ENCODE data around the gene GPD1L. TPM values are rescaled to one million over a fixed set of nuclear protein-coding genes. Genes with fewer than 3 reads are reported as not detected.
A peak's percentile ranks its signal among the peaks of the same experiment; 100 is the strongest.
"Not testable (repeated sequence)": the region's sequence is repeated elsewhere in the genome, so short reads cannot be mapped to it uniquely, and the experiment has no call there.

Gene GPD1L
- total RNA-seq, 2 donors from 2014 or later = 7.6 to 18.8 TPM

- not testable (repeated sequence) for H3K27me3 Mint-ChIP-seq
- peak overlapping the region; percentile 86 for H3K4me3 Mint-ChIP-seq
- H3K4me1 Mint-ChIP-seq = peaks cover 54% of the 10 kb centered on the region
Observed at GRCh38 chr3:32114546-32115386, 8.3 kb downstream of the GPD1L start.

GRCh38 chr3:32117320-32117719, 10.9 kb downstream of the GPD1L start:
- peaks cover 42% of the 10 kb centered on the region for H3K4me1 Mint-ChIP-seq
- ATAC-seq (replicated peaks) = no peak

More at GRCh38 chr3:32114546-32115386, 8.3 kb downstream of the GPD1L start:
- not testable (repeated sequence) for H3K9me3 Mint-ChIP-seq
- ATAC-seq (replicated peaks) = peak; percentile 58
- Mint-ChIP-seq H3K36me3 (ENCODE audit: low read depth) (peaks cover 14% of the 10 kb centered on the region), H3K27ac (peak overlapping the region; percentile 89)

GRCh38 chr3:32118215-32118614, 11.8 kb downstream of the GPD1L start:
- H3K4me1 Mint-ChIP-seq = peaks cover 42% of the 10 kb centered on the region
- no peak for ATAC-seq (replicated peaks)
- peaks cover 14% of the 10 kb centered on the region for H3K36me3 Mint-ChIP-seq (ENCODE audit: low read depth)
- no peaks in the 10 kb centered on the region for H3K9me3 Mint-ChIP-seq
- no peak overlapping the region for H3K27ac Mint-ChIP-seq
- no peaks in the 10 kb centered on the region for H3K27me3 Mint-ChIP-seq
- no peak overlapping the region for H3K4me3 Mint-ChIP-seq

More at GRCh38 chr3:32117320-32117719, 10.9 kb downstream of the GPD1L start:
- H3K27me3 Mint-ChIP-seq = no peaks in the 10 kb centered on the region
- H3K4me3 Mint-ChIP-seq = no peak overlapping the region
- no peaks in the 10 kb centered on the region for H3K9me3 Mint-ChIP-seq
- H3K27ac Mint-ChIP-seq = no peak overlapping the region
- peaks cover 14% of the 10 kb centered on the region for H3K36me3 Mint-ChIP-seq (ENCODE audit: low read depth)

- H3K36me3 Mint-ChIP-seq (ENCODE audit: low read depth) = no peaks in the 10 kb centered on the region
Observed at GRCh38 chr3:32120471-32120870, 14.1 kb downstream of the GPD1L start.

GRCh38 chr3:32121137-32121536, 14.7 kb downstream of the GPD1L start:
- Mint-ChIP-seq H3K4me1 (peaks cover 28% of the 10 kb centered on the region), H3K27me3 (no peaks in the 10 kb centered on the region), H3K27ac (no peak overlapping the region), H3K4me3 (no peak overlapping the region), H3K36me3 (ENCODE audit: low read depth) (no peaks in the 10 kb centered on the region), H3K9me3 (no peaks in the 10 kb centered on the region)
- no peak for ATAC-seq (replicated peaks)

More at GRCh38 chr3:32120471-32120870, 14.1 kb downstream of the GPD1L start:
- Mint-ChIP-seq H3K4me3 (no peak overlapping the region), H3K9me3 (no peaks in the 10 kb centered on the region), H3K27ac (no peak overlapping the region), H3K27me3 (no peaks in the 10 kb centered on the region), H3K4me1 (peaks cover 26% of the 10 kb centered on the region)
- no peak for ATAC-seq (replicated peaks)

- Mint-ChIP-seq H3K36me3 (ENCODE audit: low read depth) (peaks cover 3% of the 10 kb centered on the region), H3K4me1 (peaks cover 19% of the 10 kb centered on the region), H3K27ac (no peak overlapping the region), H3K9me3 (no peaks in the 10 kb centered on the region), H3K27me3 (no peaks in the 10 kb centered on the region), H3K4me3 (no peak overlapping the region)
- ATAC-seq (replicated peaks) = no peak
Observed at GRCh38 chr3:32123620-32124019, 17.2 kb downstream of the GPD1L start.

GRCh38 chr3:32125012-32125411, 18.6 kb downstream of the GPD1L start:
- Mint-ChIP-seq H3K9me3 (no peaks in the 10 kb centered on the region), H3K36me3 (ENCODE audit: low read depth) (peaks cover 7% of the 10 kb centered on the region), H3K4me1 (peaks cover 8% of the 10 kb centered on the region), H3K4me3 (no peak overlapping the region), H3K27me3 (no peaks in the 10 kb centered on the region), H3K27ac (no peak overlapping the region)
- ATAC-seq (replicated peaks) = no peak

GRCh38 chr3:32126305-32127015, 20.0 kb downstream of the GPD1L start:
- H3K36me3 Mint-ChIP-seq (ENCODE audit: low read depth) = peaks cover 22% of the 10 kb centered on the region
- peaks cover 8% of the 10 kb centered on the region for H3K4me1 Mint-ChIP-seq
- H3K9me3 Mint-ChIP-seq = no peaks in the 10 kb centered on the region
- ATAC-seq (replicated peaks) = no peak
- no peak overlapping the region for H3K27ac Mint-ChIP-seq
- H3K4me3 Mint-ChIP-seq = no peak overlapping the region
- H3K27me3 Mint-ChIP-seq = no peaks in the 10 kb centered on the region

GRCh38 chr3:32127219-32127826, 20.9 kb downstream of the GPD1L start:
- ATAC-seq (replicated peaks) = no peak
- Mint-ChIP-seq H3K4me1 (peaks cover 8% of the 10 kb centered on the region), H3K9me3 (no peaks in the 10 kb centered on the region), H3K36me3 (ENCODE audit: low read depth) (peaks cover 25% of the 10 kb centered on the region), H3K27me3 (no peaks in the 10 kb centered on the region), H3K27ac (no peak overlapping the region), H3K4me3 (no peak overlapping the region)

- H3K27ac Mint-ChIP-seq = no peak overlapping the region
- H3K27me3 Mint-ChIP-seq = no peaks in the 10 kb centered on the region
- peaks cover 5% of the 10 kb centered on the region for H3K4me1 Mint-ChIP-seq
- no peaks in the 10 kb centered on the region for H3K9me3 Mint-ChIP-seq
- peaks cover 25% of the 10 kb centered on the region for H3K36me3 Mint-ChIP-seq (ENCODE audit: low read depth)
- H3K4me3 Mint-ChIP-seq = no peak overlapping the region
- no peak for ATAC-seq (replicated peaks)
Observed at GRCh38 chr3:32128936-32129335, 22.5 kb downstream of the GPD1L start.

- no peak for ATAC-seq (replicated peaks)
- Mint-ChIP-seq H3K27me3 (no peaks in the 10 kb centered on the region), H3K4me3 (no peak overlapping the region), H3K4me1 (peaks cover 5% of the 10 kb centered on the region), H3K27ac (no peak overlapping the region), H3K9me3 (no peaks in the 10 kb centered on the region), H3K36me3 (ENCODE audit: low read depth) (peaks cover 25% of the 10 kb centered on the region)
Observed at GRCh38 chr3:32129832-32130231, 23.4 kb downstream of the GPD1L start.

- no peak for ATAC-seq (replicated peaks)
- no peaks in the 10 kb centered on the region for H3K27me3 Mint-ChIP-seq
Observed at GRCh38 chr3:32132121-32132520, 25.7 kb downstream of the GPD1L start.

GRCh38 chr3:32132706-32133105, 26.3 kb downstream of the GPD1L start:
- ATAC-seq (replicated peaks) = no peak
- Mint-ChIP-seq H3K27me3 (no peaks in the 10 kb centered on the region), H3K9me3 (no peaks in the 10 kb centered on the region), H3K4me1 (peaks cover 9% of the 10 kb centered on the region), H3K36me3 (ENCODE audit: low read depth) (peaks cover 25% of the 10 kb centered on the region), H3K27ac (no peak overlapping the region), H3K4me3 (no peak overlapping the region)

More at GRCh38 chr3:32132121-32132520, 25.7 kb downstream of the GPD1L start:
- Mint-ChIP-seq H3K36me3 (ENCODE audit: low read depth) (peaks cover 25% of the 10 kb centered on the region), H3K9me3 (no peaks in the 10 kb centered on the region), H3K4me1 (peaks cover 4% of the 10 kb centered on the region), H3K4me3 (no peak overlapping the region), H3K27ac (no peak overlapping the region)

GRCh38 chr3:32136703-32137102, 30.3 kb downstream of the GPD1L start:
- H3K9me3 Mint-ChIP-seq = no peaks in the 10 kb centered on the region
- no peak overlapping the region for H3K27ac Mint-ChIP-seq
- peaks cover 19% of the 10 kb centered on the region for H3K36me3 Mint-ChIP-seq (ENCODE audit: low read depth)
- H3K4me1 Mint-ChIP-seq = peaks cover 18% of the 10 kb centered on the region
- H3K4me3 Mint-ChIP-seq = no peak overlapping the region
- no peaks in the 10 kb centered on the region for H3K27me3 Mint-ChIP-seq
- no peak for ATAC-seq (replicated peaks)
